ENCODE results near the gene HECTD4. TPM values are rescaled to one million over a fixed set of nuclear protein-coding genes. Genes with fewer than 3 reads are reported as not detected.

The HECTD4 gene
- total and polyA plus RNA-seq, 2 of the 4 experiments (the other 2 are of a cell fraction): 12.9 to 13.0 TPM

DNA sequence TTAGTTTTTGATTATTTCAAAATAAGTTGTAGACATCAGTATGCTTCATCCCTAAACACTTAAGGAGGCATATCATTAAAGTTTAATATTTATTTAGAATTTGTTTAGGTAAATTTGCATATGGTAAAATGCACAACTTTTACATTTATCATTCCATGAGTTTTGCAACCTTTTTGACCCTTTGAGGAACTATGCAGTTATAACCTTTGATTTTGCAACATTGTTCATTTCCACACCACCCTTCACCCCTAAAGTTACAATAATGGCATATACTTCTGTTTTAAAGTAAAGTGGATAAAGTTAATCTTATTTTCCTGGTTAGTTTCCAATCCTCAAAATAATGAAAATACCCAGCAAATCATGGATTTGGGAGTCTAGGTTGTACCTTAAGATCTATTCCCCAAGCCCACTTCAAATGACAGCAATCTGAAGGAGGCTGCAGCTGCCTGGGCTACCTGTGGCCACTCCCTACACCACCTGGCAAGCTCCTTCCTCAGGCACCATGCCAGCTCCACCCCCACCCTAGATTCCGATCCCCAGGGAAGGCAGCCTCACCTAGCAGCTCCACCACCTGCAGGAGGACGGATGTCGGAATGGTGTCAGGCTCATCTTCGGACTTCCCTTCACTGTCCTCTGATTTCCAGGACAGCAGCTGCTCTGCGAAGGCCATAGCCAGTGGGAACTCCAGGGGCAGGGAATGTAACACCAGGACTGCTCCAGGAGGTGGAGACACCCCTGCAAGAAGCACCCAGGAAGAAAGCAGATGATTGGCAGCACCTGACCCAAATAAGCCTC lies 191.8 kb downstream of the HECTD4 start:
- H4K8ac ChIP-seq (ENCODE audit: low read depth in 2 of 2, low read length in 2 of 2): no peak overlapping the region
- 97% methylated on average over 5 of the region's 5 CpGs; no CpG with 5 or more reads in 1 of the 2 experiments for WGBS, 2 experiments (ENCODE audit: extremely low coverage in 2 of 2, insufficient read length in 1 of 2)
- peaks cover 6% of the 10 kb centered on the region; the same call in 1 of the 2 replicates for H4K20me1 ChIP-seq (ENCODE audit: insufficient read depth, low read length)
- no peak overlapping the region for H2BK20ac ChIP-seq (ENCODE audit: low read depth, low read length)
- H3K36me3 ChIP-seq (ENCODE audit: control insufficient read depth, insufficient read depth, low read length): peaks cover 36% of the 10 kb centered on the region
- no peak overlapping the region for H3K27ac ChIP-seq (ENCODE audit: insufficient read depth, low read length)
- no peak overlapping the region for H3K4ac ChIP-seq (ENCODE audit: low read depth, low read length)
- no peaks in the 10 kb centered on the region for H3K9me3 ChIP-seq (ENCODE audit: control insufficient read depth, insufficient read depth, low read length)
- dilution Hi-C loops (cut with HindIII; ENCODE audit: low sequenced_read_pairs, unreplicated experiment) (no loop called here), in situ Hi-C loops (cut with MboI; ENCODE audit: low sequenced_read_pairs) (no loop called here), intact Hi-C loops (cut with micrococcal nuclease) (no loop called here)
- BruUV-seq (replicated peaks): no TSS peak
- no peak overlapping the region for H2BK120ac ChIP-seq (ENCODE audit: low read depth, low read length)
- ChIA-PET CTCF (no interaction called here), POLR2A (ENCODE audit: unreplicated experiment) (no interaction called here)
- peaks cover 11% of the 10 kb centered on the region for H3K4me1 ChIP-seq (ENCODE audit: control insufficient read depth, insufficient read depth, low read length)
- H2BK15ac ChIP-seq (ENCODE audit: low read depth, low read length): no peak overlapping the region
- no peak overlapping the region for H3K9ac ChIP-seq (ENCODE audit: low read depth, low read length)
- H3K18ac ChIP-seq (ENCODE audit: low read depth, low read length): no peak overlapping the region
- H3K9me1 ChIP-seq (ENCODE audit: insufficient read depth, low read length): peaks cover 17% of the 10 kb centered on the region
- no peak overlapping the region for H2BK5ac ChIP-seq (ENCODE audit: low read depth, low read length, poor library complexity, severe bottlenecking)
- no peak overlapping the region for H2AFZ ChIP-seq (replicated peaks; ENCODE audit: low read length, poor library complexity)
- no peak overlapping the region for H4K5ac ChIP-seq (ENCODE audit: low read depth, low read length)
- no peak for ATAC-seq (ENCODE audit: low read depth)
- no peak overlapping the region for H3K4me2 ChIP-seq (ENCODE audit: low read depth, low read length)
- no peak overlapping the region for H2AK9ac ChIP-seq (replicated peaks; ENCODE audit: low read depth, low read length, poor library complexity)
- peaks cover 0 to 5% of the 10 kb centered on the region in 2 experiments; a peak in 2 of 4 replicates for H3K79me1 ChIP-seq (ENCODE audit: low read depth in 1 of 2, low read length in 2 of 2)
- no peak for TF ChIP-seq CHD1 (IDR thresholded peaks at IDR 0.05; ENCODE audit: low read depth, low read length)
- no peak for TF ChIP-seq SMC3 (IDR thresholded peaks at IDR 0.05; ENCODE audit: low read depth, low read length)
- no peak for TF ChIP-seq MAZ (IDR thresholded peaks at IDR 0.05; ENCODE audit: borderline replicate concordance, low read depth, low read length)
- TF ChIP-seq, protein P1, sequence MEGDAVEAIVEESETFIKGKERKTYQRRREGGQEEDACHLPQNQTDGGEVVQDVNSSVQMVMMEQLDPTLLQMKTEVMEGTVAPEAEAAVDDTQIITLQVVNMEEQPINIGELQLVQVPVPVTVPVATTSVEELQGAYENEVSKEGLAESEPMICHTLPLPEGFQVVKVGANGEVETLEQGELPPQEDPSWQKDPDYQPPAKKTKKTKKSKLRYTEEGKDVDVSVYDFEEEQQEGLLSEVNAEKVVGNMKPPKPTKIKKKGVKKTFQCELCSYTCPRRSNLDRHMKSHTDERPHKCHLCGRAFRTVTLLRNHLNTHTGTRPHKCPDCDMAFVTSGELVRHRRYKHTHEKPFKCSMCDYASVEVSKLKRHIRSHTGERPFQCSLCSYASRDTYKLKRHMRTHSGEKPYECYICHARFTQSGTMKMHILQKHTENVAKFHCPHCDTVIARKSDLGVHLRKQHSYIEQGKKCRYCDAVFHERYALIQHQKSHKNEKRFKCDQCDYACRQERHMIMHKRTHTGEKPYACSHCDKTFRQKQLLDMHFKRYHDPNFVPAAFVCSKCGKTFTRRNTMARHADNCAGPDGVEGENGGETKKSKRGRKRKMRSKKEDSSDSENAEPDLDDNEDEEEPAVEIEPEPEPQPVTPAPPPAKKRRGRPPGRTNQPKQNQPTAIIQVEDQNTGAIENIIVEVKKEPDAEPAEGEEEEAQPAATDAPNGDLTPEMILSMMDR (conservative IDR thresholded peaks at IDR 0.05; ENCODE audit: low read depth, low read length): no peak
- TF ChIP-seq RCOR1 (IDR thresholded peaks at IDR 0.05; ENCODE audit: insufficient replicate concordance, low read length): no peak
- no peak for TF ChIP-seq POLR2A (IDR thresholded peaks at IDR 0.05; ENCODE audit: low read depth, low read length)
- no peak for DNase-seq
- no peak overlapping the region for H4K91ac ChIP-seq (ENCODE audit: insufficient read depth, low read depth, low read length)
- H3K4me3 ChIP-seq (ENCODE audit: insufficient read depth, low read depth, low read length): no peak overlapping the region
- no peak overlapping the region for H2AK5ac ChIP-seq (ENCODE audit: low read depth, low read length)
- no peak overlapping the region for H3K23ac ChIP-seq (ENCODE audit: low read depth, low read length)
- no peaks in the 10 kb centered on the region for H3K27me3 ChIP-seq (ENCODE audit: control insufficient read depth, insufficient read depth, low read length)
- H3K14ac ChIP-seq (replicated peaks; ENCODE audit: low read depth, low read length): no peak overlapping the region
- H3K56ac ChIP-seq (ENCODE audit: extremely low read depth, insufficient read depth, low read length): no peak overlapping the region

Data from IMR-90 (cell line).